ENCODE measurements around the gene TNPO3.
"Not testable (repeated sequence)": the region's sequence is repeated elsewhere in the genome, so short reads cannot be mapped to it uniquely, and the experiment has no call there.

Gene TNPO3

GRCh38 chr7:129013048-129013724, 41.7 kb downstream of the TNPO3 start:
- no peak for DNase-seq

- no peak for DNase-seq
Measured at GRCh38 chr7:129012641-129013040, 42.3 kb downstream of the TNPO3 start.

GRCh38 chr7:129010075-129010474, 44.8 kb downstream of the TNPO3 start:
- no peak for DNase-seq

- no peak for DNase-seq
Measured at GRCh38 chr7:129009437-129009836, 45.5 kb downstream of the TNPO3 start.

GRCh38 chr7:129008645-129009414, 46.1 kb downstream of the TNPO3 start:
- DNase-seq, result no peak

GRCh38 chr7:129007572-129007971, 47.3 kb downstream of the TNPO3 start:
- no peak for DNase-seq

GRCh38 chr7:129006636-129007414, 48.1 kb downstream of the TNPO3 start:
- no peak for DNase-seq

GRCh38 chr7:129005186-129005585, 49.7 kb downstream of the TNPO3 start:
- DNase-seq, result no peak

GRCh38 chr7:128997181-128997580, 57.7 kb downstream of the TNPO3 start:
- no peak for DNase-seq

- DNase-seq, result not testable (repeated sequence)
Measured at GRCh38 chr7:128994560-128994959, 60.4 kb downstream of the TNPO3 start.

GRCh38 chr7:128993419-128993818, 61.5 kb downstream of the TNPO3 start:
- no peak for DNase-seq

GRCh38 chr7:128989961-128990360, 65.0 kb downstream of the TNPO3 start:
- DNase-seq, result no peak

GRCh38 chr7:128988372-128988771, 66.5 kb downstream of the TNPO3 start:
- DNase-seq, result no peak

- DNase-seq, result no peak
Measured at GRCh38 chr7:128986609-128987008, 68.3 kb downstream of the TNPO3 start.

GRCh38 chr7:128985660-128986059, 69.3 kb downstream of the TNPO3 start:
- no peak for DNase-seq

GRCh38 chr7:128982105-128982504, 72.8 kb downstream of the TNPO3 start:
- DNase-seq, result no peak

GRCh38 chr7:128974241-128974934, 80.5 kb downstream of the TNPO3 start:
- no peak for DNase-seq

- no peak for DNase-seq
Measured at GRCh38 chr7:128968624-128969023, 86.3 kb downstream of the TNPO3 start.

- no peak for DNase-seq
Measured at GRCh38 chr7:128963327-128963757, 91.6 kb downstream of the TNPO3 start.

- no peak for DNase-seq
Measured at GRCh38 chr7:128962899-128963298, 92.0 kb downstream of the TNPO3 start.

GRCh38 chr7:128961030-128961659, 93.8 kb downstream of the TNPO3 start:
- DNase-seq, result no peak

GRCh38 chr7:128959296-128959695, 95.6 kb downstream of the TNPO3 start:
- DNase-seq, result no peak

All from hippocampal formation (tissue), 2 donors.